ENCODE data around the gene DOK6.

- TF ChIP-seq EZH2 (IDR thresholded peaks at IDR 0.05) (no peak), POLR2AphosphoS5 (IDR thresholded peaks at IDR 0.05; ENCODE audit: borderline replicate concordance, low read depth, low read length) (no peak)
These were observed 357.8 kb downstream of the DOK6 start for GRCh38 chr18:69758458-69758857.
